ENCODE data around the gene RUSF1.
"Not testable (repeated sequence)": the region's sequence is repeated elsewhere in the genome, so short reads cannot be mapped to it uniquely, and the experiment has no call there.

Gene RUSF1

DNA sequence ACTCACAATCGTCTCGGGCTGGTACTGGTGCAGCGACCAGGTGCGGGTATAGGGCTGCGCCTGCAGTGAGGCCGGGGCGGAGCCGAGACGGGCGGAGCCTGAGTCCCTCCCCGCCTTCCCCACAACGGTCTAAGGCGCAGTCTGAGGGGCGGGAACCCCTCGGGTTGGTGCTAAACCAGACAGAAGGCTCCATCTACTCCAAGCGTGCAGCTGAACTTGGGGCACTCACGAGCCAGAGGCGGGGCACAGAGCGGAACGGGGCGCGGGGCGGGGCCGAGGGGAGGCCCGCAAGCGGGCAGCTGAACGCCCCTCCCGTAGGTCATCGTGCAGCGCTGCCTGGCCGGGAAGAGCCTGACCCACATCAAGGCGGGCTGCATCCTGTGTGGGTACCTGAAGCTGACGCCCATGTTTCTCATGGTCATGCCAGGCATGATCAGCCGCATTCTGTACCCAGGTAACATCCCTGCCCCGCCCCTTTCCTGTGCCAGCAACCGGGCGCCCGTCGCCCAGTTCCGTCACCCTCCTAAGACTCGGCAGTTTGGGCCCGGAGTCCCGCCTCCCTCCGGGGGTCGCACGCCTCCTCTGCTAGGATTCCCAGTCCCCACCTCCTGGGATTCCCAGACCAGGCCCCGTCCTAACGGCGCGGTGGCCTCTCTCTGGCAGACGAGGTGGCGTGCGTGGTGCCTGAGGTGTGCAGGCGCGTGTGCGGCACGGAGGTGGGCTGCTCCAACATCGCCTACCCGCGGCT lies 20.3 kb downstream of the RUSF1 start:
- H3K27ac ChIP-seq: no peak overlapping the region
- in situ Hi-C loops (cut with HindIII; ENCODE audit: low pct_ligation_motif_present, low sequenced_read_pairs): no loop called here
- H3K27me3 ChIP-seq (replicated peaks): peaks cover 5% of the 10 kb centered on the region
- peaks cover 11% of the 10 kb centered on the region for H3K36me3 ChIP-seq (replicated peaks)
- TF ChIP-seq, protein P1, sequence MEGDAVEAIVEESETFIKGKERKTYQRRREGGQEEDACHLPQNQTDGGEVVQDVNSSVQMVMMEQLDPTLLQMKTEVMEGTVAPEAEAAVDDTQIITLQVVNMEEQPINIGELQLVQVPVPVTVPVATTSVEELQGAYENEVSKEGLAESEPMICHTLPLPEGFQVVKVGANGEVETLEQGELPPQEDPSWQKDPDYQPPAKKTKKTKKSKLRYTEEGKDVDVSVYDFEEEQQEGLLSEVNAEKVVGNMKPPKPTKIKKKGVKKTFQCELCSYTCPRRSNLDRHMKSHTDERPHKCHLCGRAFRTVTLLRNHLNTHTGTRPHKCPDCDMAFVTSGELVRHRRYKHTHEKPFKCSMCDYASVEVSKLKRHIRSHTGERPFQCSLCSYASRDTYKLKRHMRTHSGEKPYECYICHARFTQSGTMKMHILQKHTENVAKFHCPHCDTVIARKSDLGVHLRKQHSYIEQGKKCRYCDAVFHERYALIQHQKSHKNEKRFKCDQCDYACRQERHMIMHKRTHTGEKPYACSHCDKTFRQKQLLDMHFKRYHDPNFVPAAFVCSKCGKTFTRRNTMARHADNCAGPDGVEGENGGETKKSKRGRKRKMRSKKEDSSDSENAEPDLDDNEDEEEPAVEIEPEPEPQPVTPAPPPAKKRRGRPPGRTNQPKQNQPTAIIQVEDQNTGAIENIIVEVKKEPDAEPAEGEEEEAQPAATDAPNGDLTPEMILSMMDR (IDR thresholded peaks at IDR 0.05; ENCODE audit: low read depth, low read length, missing control alignments): no peak
- H3K4me3 ChIP-seq (ENCODE audit: low read depth, low read length): peak overlapping the region; percentile 52
- DNase-seq: no peak

- peaks cover 5% of the 10 kb centered on the region for H3K27me3 ChIP-seq (replicated peaks)
- in situ Hi-C loops (cut with HindIII; ENCODE audit: low pct_ligation_motif_present, low sequenced_read_pairs): no loop called here
- TF ChIP-seq, protein P1 (IDR thresholded peaks at IDR 0.05; ENCODE audit: low read depth, low read length, missing control alignments): no peak
- peak overlapping the region; percentile 52 for H3K4me3 ChIP-seq (ENCODE audit: low read depth, low read length)
- no peak for DNase-seq
- no peak overlapping the region for H3K27ac ChIP-seq
- H3K36me3 ChIP-seq (replicated peaks): peaks cover 5% of the 10 kb centered on the region
These were observed 21.0 kb downstream of the RUSF1 start for GRCh38 chr16:31487071-31487719.

- Histone ChIP-seq H3K27me3 (replicated peaks) (peaks cover 5% of the 10 kb centered on the region), H3K36me3 (replicated peaks) (peaks cover 5% of the 10 kb centered on the region), H3K4me3 (ENCODE audit: low read depth, low read length) (no peak overlapping the region), H3K27ac (no peak overlapping the region)
- in situ Hi-C loops (cut with HindIII; ENCODE audit: low pct_ligation_motif_present, low sequenced_read_pairs): no loop called here
- TF ChIP-seq, protein P1 (IDR thresholded peaks at IDR 0.05; ENCODE audit: low read depth, low read length, missing control alignments): no peak
- DNase-seq: no peak
These were observed 22.1 kb downstream of the RUSF1 start for GRCh38 chr16:31486045-31486444.

DNA sequence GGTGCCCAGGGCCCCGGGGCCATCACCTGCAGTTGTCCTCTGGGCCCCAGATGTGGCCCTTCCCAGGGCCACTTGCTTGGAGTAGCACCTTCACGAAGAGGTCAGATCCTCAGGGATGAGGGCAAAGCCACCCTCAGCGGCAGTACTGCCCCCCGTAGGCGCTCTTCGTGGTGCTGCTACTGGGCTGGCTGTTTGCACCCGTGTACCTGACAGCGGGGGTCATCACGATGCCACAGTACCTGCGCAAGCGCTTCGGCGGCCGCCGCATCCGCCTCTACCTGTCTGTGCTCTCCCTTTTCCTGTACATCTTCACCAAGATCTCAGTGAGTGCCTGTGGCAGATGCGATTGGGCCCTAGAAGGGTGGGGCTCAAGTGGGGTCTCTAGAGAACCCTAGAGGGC lies 22.6 kb downstream of the RUSF1 start:
- no peak for DNase-seq
- in situ Hi-C loops (cut with HindIII; ENCODE audit: low pct_ligation_motif_present, low sequenced_read_pairs): no loop called here
- Histone ChIP-seq H3K4me3 (ENCODE audit: low read depth, low read length) (no peak overlapping the region), H3K27me3 (replicated peaks) (peaks cover 5% of the 10 kb centered on the region), H3K36me3 (replicated peaks) (peaks cover 4% of the 10 kb centered on the region), H3K27ac (no peak overlapping the region)
- TF ChIP-seq, protein P1 (IDR thresholded peaks at IDR 0.05; ENCODE audit: low read depth, low read length, missing control alignments): no peak

- no peaks in the 10 kb centered on the region for H3K36me3 ChIP-seq (replicated peaks)
- no peak overlapping the region for H3K27ac ChIP-seq
- no peak for DNase-seq
- TF ChIP-seq, protein P1 (IDR thresholded peaks at IDR 0.05; ENCODE audit: low read depth, low read length, missing control alignments): no peak
- H3K27me3 ChIP-seq (replicated peaks): peaks cover 5% of the 10 kb centered on the region
- in situ Hi-C loops (cut with HindIII; ENCODE audit: low pct_ligation_motif_present, low sequenced_read_pairs): no loop called here
- no peak overlapping the region for H3K4me3 ChIP-seq (ENCODE audit: low read depth, low read length)
These were observed 23.6 kb downstream of the RUSF1 start for GRCh38 chr16:31484491-31485171.

- H3K27ac ChIP-seq; H3K36me3 ChIP-seq (replicated peaks); in situ Hi-C loops (cut with HindIII; ENCODE audit: low pct_ligation_motif_present, low sequenced_read_pairs); DNase-seq; H3K4me3 ChIP-seq (ENCODE audit: low read depth, low read length); H3K27me3 ChIP-seq (replicated peaks): not testable (repeated sequence)
These were observed 24.1 kb downstream of the RUSF1 start for GRCh38 chr16:31484048-31484447.

Measured in brain microvascular endothelial cell (primary cell).